ENCODE results near the gene KPNA5.
"Not testable (repeated sequence)": the region's sequence is repeated elsewhere in the genome, so short reads cannot be mapped to it uniquely, and the experiment has no call there.

The KPNA5 gene

DNA sequence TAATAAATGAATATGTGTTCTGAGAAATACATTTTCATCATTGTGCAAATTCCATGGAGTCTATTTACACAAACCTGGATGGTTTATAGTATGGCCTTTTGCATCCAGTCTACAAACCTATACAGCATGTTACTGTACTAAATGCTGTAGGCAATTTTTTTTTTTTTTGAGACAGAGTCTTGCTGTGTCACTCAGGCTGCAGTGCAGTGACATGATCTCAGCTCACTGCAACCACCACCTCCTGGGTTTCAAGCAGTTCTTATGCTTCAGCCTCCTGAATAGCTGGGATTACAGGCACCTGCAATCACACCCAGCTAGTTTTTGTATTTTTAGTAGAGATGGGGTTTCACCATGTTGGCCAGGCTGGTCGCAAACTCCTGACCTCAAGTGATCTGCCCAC, 22.9 kb downstream of the KPNA5 start:
- DNase-seq (ENCODE audit: low read depth), result not testable (repeated sequence)

- DNase-seq (ENCODE audit: low read depth), result no peak
These were observed 24.9 kb downstream of the KPNA5 start for GRCh38 chr6:116705917-116706316.

DNA sequence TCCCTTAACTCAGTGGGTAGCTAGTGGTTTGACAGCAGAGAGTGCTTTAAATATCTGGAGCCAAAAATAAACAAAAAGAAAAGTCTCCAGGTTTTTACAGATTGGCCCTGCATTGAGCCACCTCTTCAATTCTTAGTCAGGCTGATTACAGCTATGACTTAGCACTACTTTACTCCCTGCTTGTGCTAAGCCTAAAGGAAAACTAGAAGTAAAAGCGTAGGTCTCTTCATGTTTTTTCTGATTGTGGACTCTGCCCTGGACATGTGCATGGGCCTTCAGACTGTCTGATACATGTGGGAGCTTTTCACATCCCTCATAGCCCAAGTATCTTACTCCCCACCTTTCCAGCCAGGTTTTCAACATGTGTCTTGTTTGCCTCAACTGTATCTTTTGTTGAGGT, 33.3 kb downstream of the KPNA5 start:
- no peak for DNase-seq (ENCODE audit: low read depth)

GRCh38 chr6:116714761-116715160, 33.8 kb downstream of the KPNA5 start:
- no peak for DNase-seq (ENCODE audit: low read depth)

DNA sequence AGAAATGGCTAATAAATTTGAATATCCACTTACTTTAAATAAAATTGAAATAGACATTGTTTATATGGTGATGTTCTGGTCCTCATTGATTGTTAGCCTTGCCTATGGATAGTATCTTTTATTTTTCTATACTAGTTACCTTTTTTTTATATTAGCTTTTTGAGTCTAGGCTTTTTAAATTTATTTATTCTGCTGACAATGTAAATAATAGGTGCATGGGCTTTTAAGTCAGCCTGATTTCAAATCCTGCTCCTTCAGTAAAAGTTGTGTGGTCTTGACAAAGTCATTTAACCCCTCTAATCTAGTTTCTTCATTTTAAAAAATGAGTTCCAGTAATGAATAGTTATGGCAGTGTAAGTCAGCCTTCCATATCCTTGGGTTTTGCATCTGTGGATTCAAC, 45.9 kb downstream of the KPNA5 start:
- DNase-seq (ENCODE audit: low read depth), result no peak

GRCh38 chr6:116730513-116730912, 49.5 kb downstream of the KPNA5 start:
- DNase-seq (ENCODE audit: low read depth), result no peak

- DNase-seq (ENCODE audit: low read depth), result no peak
These were observed 56.0 kb downstream of the KPNA5 start for GRCh38 chr6:116737004-116737403.

- not testable (repeated sequence) for DNase-seq (ENCODE audit: low read depth)
These were observed 59.5 kb downstream of the KPNA5 start for GRCh38 chr6:116740486-116740885.

GRCh38 chr6:116741571-116741970, 60.6 kb downstream of the KPNA5 start:
- no peak for DNase-seq (ENCODE audit: low read depth)

DNA sequence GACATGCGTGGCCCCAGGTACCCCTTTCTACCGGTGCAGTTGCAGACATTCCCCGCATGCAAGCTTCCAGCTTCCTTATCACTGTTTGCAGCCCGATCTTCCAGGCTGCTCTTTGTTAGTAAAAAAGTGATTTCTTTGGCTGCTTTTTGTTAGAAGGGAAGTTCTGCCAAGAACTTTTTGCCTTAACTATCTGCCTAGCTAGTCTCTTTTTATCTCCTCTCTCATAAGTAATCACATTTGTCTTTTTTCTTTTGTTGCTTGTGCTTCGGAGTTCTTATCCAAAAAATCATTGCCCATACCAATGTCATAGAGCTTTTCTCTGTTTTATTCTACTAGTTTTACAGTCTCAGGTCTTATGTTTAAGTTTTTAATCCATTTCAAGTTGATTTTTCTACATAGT, 64.2 kb downstream of the KPNA5 start:
- DNase-seq (ENCODE audit: low read depth), result no peak

DNA sequence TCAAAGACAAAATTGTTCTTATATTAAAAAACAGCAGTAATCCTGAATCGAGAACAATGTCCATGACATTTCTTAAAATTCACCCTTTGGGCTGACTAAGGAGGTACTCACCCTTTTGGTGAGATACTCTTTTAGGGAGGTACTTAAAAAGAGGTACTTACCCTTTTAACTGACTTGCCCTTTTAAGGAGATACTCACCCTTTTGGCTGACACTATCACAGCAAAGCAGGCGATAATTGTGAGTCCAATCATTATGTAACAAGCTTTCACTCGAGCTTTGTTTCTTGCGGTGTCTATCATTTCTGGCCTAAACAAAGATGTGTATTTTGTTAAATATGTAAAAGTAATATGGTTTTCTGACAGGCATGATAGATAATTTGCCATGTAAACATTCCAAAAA, 80.8 kb downstream of the KPNA5 start:
- DNase-seq (ENCODE audit: low read depth), result no peak

DNA sequence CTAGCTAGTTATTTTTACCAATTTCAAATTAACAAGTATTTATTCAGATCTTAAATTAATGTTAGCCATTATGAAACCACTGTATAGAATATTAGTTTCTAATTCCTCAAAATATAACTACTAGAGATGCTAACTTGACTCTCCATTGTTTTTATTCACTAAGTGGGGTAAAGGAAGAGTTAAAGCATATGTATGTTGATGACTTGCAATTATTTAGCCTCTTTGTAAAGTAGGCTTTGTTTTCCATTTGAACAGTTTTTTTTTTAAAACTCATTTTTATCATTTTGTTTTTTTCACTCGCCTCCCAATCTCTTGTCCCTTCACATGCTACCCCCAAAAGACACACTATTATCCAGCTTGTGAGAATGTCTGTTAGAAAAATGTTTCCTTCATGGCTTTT, 81.2 kb downstream of the KPNA5 start:
- no peak for DNase-seq (ENCODE audit: low read depth)

DNA sequence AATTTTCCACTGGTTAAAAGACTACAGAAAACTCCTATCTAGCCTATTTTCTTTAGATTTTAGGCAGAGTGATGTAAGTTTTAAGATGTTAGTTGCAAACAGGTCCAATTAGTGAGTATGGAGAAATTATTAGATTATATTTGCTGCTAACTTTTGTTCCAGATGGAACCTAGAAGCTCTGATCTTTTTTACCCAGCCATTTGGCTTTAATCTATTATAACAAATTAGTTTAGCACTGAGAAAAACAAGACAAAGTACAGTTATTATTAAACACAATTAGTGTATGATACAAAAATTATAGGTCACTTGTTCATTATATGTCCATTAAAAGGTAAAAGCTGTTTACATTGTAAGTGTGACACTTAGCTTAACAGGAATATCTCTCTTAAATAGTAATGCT, 82.0 kb downstream of the KPNA5 start:
- DNase-seq (ENCODE audit: low read depth), result no peak

- no peak for DNase-seq (ENCODE audit: low read depth)
These were observed 83.1 kb downstream of the KPNA5 start for GRCh38 chr6:116763906-116764628.

- no peak for DNase-seq (ENCODE audit: low read depth)
These were observed 83.6 kb downstream of the KPNA5 start for GRCh38 chr6:116764629-116764960.

DNA sequence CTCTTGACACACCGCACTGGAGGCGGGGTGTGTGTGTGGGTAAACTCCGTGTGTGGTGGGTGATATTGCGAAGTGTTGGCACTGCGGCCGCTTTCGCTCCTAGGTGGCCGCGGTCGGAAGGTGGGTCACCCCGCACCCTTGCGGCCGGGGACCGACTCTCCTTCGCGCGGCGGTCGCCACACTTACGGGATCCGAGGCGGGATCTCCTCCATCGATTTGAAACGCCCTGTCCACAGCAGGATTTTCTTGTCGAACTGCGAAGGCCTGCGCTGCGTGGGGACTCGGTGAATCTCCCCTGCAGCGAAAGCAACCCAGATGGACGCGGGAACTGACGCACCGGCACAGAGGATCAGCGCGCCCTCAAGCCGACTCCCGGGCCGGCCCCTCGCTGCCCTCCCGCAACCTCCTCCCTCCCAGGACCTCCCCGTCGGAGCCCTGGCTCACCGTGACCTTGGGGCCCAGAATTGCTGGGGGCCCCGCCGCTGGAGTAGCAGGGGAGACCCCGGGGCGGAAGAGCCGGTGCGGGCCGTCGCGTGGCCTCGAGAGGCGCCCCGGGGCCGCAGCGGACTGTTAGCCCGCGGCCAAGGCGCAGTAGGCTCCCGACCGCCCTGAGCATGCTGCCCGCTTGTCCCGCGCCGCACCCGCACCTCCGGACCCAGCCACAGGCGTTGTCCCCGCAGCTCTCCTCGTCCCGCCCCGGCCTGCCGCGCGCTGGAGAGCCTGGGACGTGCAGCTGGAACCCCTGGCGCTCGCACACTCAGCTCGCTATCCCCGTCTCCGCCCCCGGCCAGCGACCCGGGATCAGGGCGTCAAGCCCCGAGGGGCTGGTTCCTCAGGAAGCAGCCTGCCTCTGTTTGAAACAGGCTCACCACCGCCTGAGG, 84.2 kb downstream of the KPNA5 start, which contains the start of gene FAM162B:
Gene FAM162B (minus strand): TSS at position 759 of the 881 bp plus-strand sequence. CDS start 143 bp downstream, at position 616.
- DNase-seq (ENCODE audit: low read depth), result no peak

- no peak for DNase-seq (ENCODE audit: low read depth)
These were observed 85.6 kb downstream of the KPNA5 start for GRCh38 chr6:116766506-116767176.

DNA sequence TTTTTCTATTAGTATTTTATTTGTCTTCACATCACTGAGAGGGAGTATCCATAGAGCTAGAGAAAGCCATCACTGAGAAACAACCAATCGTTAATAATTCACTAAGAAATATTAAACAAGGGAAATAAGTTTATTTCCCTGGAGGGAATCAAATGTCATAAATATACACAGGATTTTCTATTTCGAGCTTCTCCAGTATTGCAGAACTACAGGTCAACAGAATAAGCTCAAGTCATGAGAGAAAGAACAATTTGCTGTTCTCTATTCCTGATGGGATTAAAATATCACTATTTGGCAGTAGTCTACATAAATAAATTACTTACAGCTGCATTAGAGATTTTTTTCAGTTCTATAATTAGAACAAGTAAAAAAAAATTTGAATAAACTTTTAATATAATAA, 86.7 kb downstream of the KPNA5 start:
- DNase-seq (ENCODE audit: low read depth), result no peak

DNA sequence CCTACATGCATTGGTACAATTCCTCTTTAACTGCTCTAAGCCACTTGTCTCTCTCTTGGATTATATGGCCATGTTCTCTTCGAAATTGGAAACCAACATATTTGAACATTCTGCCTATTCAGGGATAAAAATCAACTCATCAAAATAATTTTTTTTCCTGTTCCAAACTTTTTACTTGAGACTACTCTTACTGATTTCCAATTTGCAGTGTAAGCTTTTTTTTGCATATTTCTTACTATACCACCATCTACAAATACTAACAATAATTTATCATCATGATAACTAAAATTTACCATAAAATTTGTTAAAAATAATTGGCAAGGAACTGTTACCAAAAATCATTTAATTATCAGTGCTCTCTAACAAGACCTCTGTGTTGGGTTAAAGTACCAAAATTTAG, 91.4 kb downstream of the KPNA5 start:
- DNase-seq (ENCODE audit: low read depth), result no peak

- DNase-seq (ENCODE audit: low read depth), result no peak
These were observed 92.9 kb downstream of the KPNA5 start for GRCh38 chr6:116773886-116774285.

DNA sequence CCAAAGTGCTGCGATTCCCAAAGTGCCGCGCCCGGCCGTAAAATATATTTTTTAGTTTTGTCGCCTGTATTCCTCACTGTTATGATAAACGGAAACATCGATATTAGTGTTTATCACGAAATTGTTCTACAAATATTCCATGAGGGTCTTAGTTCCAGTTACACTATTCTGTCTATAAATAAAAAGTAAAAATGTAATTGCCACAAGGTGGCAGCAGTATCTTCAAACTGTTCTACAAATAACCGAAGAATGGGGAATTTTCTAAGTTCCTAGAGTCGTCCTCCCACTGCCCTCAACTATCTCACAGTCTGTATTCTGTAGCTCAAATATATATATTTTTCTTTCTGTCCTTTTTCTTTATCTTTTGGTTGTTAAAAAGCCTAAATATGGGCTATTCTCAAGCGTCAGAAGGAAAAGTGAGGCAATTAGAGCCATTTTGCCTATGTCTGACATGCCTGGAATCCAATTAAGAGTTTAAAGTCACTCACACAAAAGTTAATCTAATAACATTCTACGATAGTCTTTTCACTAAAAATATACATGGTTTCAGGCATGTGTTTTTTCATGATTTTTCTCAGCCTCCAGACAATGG, 98.7 kb downstream of the KPNA5 start:
- DNase-seq (ENCODE audit: low read depth), result no peak

GRCh38 chr6:116783852-116784251, 102.8 kb downstream of the KPNA5 start:
- no peak for DNase-seq (ENCODE audit: low read depth)

All from stimulated activated CD8-positive, alpha-beta memory T cell treated with anti-CD3 and anti-CD28 coated beads, Interleukin-7, amount 100 ng/mL, for 24 hours (primary cell).